ENCODE measurements around the gene TRIP10.
A peak's percentile ranks its signal among the peaks of the same experiment; 100 is the strongest.
"Not testable (repeated sequence)": the region's sequence is repeated elsewhere in the genome, so short reads cannot be mapped to it uniquely, and the experiment has no call there.

TRIP10 gene

DNA sequence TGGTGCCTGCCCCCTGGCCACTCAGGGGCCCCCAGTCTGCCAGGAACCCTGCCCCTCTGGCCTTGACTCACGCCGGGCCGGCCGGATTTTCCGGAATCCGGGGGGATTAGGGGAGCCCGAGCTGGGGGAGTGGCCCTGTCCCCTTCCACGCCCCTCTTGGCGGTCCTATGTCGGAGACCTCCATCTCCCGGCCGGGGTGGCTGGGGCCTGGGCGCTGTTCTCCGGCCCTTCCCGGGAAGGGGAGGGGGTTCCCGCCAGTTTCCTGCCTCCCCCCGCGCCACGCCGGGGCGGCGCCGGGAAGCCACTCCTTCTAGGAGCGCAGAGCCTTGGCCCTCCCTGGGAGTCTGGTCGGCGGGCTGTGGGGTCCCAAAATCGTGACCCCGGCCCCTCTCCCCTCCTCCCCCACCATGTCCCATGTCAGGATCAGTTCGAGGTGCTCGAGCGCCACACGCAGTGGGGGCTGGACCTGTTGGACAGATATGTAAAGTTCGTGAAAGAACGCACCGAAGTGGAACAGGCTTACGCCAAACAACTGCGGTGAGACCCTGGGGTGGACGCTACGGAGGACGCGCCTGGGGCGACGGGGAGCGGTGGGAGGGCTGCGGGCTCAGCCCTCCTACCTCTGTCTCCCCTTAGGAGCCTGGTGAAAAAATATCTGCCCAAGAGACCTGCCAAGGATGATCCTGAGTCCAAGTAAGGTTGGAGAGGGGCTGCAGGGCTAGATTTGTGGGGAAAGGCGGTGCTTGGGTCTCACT is 1.3 kb downstream of the TRIP10 start:
- DNase-seq (ENCODE audit: low read depth in 2 of 2): peak in 1 of 2 donors; percentile 19

GRCh38 chr19:6743066-6743465 is 3.6 kb downstream of the TRIP10 start:
- DNase-seq (ENCODE audit: low read depth in 2 of 2): no peak

DNA sequence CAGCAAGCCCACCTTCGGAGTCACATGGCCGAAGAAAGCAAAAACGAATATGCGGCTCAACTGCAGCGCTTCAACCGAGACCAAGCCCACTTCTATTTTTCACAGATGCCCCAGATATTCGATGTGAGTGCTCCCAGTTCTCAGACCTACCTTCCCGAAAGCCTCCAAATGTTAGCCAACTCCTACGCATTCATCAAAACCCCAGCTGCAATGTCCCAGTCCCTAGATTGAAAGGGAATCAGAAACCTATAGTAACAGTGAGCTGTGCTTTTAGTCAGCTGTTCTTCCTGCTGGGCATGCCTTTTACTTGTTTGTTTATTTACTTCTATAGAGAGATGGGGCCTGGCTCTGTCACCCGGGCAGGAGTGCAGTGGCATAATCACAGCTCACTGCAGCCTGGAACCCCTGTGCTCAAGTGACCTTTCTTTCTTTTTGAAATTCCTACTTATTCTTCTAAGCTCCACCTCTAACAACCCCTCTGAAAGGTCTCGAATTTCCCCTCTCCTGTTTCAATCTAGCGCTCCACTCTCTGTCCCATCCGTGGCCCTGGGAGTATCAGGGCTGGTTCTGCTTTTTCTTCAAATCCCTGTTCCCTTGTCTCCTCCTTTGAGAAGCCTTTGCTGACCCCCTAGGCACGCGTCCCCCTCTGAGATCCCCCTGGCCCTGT is 4.4 kb downstream of the TRIP10 start:
- no peak for DNase-seq (ENCODE audit: low read depth in 2 of 2)

GRCh38 chr19:6744381-6745301 is 5.2 kb downstream of the TRIP10 start:
- DNase-seq (ENCODE audit: low read depth in 2 of 2): no peak

GRCh38 chr19:6745965-6746364 is 6.5 kb downstream of the TRIP10 start:
- no peak for DNase-seq (ENCODE audit: low read depth in 2 of 2)

DNA sequence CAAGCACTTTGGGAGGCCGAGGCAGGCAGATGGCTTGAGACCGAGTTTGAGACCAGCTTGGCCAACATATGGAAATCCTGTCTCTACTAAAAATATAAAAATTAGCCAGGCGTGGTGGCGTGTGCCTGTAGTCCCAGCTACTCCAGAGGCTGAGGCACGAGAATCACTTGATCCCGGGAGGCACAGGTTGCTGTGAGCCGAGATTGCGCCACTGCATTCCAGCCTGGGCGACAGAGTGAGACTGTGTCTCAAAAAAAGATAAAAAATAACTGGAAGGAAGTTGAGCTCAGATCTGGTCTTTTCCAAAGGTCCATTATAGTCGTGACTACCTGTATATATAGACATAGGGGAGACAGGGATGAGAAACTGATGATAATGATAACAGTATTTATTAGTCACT is 9.1 kb downstream of the TRIP10 start:
- DNase-seq (ENCODE audit: low read depth in 2 of 2): not testable (repeated sequence)

- DNase-seq (ENCODE audit: low read depth in 2 of 2): no peak
These were observed 10.6 kb downstream of the TRIP10 start for GRCh38 chr19:6750062-6750461.

DNA sequence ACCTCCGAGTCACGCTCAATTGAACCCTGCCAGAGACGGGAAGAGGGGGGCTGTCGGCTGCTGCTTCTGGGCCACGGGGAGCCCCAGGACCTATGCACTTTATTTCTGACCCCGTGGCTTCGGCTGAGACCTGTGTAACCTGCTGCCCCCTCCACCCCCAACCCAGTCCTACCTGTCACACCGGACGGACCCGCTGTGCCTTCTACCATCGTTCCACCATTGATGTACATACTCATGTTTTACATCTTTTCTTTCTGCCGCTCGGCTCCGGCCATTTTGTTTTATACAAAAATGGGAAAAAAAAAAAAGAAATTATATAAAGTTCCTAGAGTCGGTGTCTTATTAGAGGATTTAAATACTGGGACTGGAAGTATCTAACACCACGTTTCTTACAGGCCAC is 11.7 kb downstream of the TRIP10 start:
- DNase-seq (ENCODE audit: low read depth in 2 of 2): no peak

DNA sequence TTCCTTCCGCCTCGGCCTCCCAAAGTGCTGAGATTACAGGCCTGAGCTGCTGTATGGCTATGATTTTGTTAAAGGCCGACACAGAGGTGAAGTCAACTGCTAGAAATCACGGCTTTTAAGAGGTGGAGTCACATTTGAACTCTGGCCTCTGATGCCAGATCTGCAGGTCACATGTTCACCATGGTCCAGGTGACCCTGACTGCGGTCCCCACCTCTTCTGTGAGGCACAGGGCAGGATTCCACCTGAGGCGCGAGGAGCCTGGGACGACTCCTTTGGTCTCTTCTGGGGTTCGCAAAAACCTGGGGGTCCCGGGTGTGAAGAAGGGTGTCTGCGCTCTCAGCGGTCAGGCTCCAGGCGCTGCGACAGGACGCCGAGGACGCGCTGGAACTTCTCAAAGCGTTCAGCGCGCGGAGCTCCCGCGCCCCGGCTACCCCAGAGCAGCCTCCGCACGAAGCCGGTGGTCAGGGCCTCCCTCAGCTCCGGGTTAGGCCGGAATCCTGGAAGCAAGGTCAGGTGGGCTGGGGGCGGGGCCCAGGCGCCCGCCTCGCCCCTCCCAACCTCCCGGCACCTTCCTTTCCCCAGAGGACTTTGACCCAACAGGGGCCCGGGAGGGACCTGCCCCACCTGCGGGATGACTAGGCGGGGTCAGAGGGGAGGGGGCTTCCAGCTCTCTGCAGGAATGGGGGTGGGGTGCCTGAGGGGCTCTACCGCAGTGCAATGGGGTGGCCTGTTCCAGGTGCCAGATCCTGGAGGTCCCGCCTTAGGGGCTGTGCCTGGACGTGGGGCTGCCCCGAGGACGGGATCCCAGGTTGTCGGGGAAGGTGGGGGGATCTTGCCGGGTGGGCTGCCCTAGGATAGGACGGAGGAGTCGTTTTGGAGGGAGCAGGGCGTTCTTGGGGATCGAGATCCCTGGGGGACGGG is 13.0 kb downstream of the TRIP10 start:
- no peak for DNase-seq (ENCODE audit: low read depth in 2 of 2)

- peak; percentile 69 to 80 for DNase-seq (ENCODE audit: low read depth in 2 of 2)
These were observed 13.9 kb downstream of the TRIP10 start for GRCh38 chr19:6753178-6754031.

DNA sequence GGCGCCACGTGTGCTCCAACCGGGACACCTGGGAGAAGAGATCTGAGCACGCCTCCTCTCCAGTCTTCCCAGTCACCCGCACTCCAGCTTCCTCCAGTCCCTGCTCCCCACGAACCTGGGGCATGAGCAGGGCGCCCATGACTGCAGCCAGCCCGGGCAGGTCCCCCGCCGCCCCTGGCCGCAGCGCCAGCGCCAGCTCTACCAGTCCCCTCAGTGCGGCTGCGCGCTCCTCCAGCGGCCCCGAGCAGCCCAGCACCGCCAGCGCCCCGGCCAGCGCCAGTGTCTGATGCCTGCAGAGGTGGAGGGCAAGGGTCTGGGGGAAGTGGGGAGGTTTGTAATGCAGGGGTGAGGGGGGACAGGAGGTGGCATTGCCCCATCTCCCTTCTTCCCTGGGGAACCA is 14.7 kb downstream of the TRIP10 start:
- no peak for DNase-seq (ENCODE audit: low read depth in 2 of 2)

DNA sequence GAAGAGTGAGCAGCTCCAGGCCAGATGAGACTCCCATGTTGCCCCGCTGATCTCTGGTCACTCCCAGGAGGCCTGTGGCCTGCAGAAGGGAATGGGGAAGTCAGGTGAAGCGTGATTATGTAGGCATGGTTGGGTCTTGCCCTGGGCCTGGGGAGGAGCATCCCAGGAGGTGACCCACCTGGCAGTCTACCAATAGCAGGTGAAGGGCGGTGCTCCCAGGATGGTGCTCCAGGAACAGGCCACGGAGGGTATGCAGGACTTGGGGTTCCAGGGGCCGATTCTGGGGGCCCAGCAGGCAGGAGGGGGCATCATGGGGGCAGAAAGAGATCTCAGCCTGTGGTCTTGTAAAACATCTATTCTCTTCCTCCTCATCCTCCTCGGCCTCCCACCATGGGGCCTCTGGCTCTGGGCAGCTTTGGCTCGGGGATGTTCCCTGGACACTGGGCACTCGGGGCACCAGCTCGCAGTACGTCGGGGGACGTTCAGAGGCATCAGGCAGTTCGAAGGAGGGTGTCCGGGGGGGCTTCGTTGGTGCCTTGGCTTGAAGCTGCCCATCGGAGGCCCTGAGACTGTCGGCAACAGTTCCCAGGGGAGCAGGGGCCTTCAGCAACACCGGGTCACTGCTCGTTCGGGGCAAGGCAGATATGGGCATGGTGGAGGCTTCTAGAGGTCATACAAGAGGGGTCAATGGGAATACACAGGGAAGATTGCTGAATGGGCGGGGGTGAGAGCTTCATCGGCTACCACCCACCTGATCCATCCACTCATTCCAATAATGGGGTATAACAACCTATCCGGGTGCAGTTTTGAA is 15.4 kb downstream of the TRIP10 start:
- DNase-seq (ENCODE audit: low read depth in 2 of 2): no peak

DNA sequence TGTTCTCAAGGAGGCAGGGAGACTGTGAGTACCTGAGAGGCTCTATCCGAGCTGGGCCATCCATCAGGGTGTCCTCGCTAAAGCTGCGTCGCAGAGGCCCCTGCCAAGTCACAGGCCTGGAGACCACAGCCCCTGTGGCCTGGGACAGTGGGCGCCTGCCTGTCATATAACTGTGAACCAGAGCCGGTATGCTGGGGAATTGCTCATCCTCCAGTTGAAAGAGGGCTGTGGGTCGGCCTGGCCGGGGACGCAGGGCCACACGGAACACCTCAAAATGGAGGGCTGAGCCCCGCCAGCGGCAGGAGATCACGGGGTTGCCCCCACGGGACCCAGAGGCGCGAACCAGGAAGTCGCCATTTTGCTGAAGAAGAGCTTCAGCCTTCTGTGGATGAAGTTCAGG is 21.1 kb downstream of the TRIP10 start:
- no peak for DNase-seq (ENCODE audit: low read depth in 2 of 2)

DNA sequence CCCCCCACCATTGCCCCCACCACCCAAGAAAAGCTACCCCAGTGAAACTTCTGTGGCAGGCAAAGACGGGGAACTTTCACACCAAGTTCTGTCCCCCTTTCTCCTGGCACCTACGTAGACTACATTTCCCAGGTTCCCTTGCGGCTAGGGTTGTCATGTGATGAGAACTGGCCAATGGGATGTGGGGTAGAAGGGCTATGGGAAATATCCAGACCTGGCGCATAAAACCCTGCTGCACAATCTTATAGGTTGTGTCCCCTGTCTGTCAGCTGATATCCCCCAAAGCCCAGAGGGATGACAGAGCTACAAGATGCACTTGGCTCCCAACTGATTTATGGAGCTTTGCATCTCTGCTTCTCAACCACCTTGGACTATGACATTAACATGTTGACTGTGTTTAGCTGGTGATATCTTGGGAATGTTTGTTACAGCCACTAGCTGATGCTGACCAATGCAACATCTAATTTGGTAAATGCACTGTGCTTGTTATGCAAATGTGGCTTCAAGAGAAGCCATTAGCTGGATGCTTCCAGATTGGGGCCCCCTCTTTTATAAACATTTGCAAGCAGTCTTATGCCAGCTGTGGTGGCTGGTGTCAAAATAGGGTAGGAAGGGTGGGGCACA is 21.7 kb downstream of the TRIP10 start:
- DNase-seq (ENCODE audit: low read depth in 2 of 2): no peak

- DNase-seq (ENCODE audit: low read depth in 2 of 2): not testable (repeated sequence)
These were observed 22.8 kb downstream of the TRIP10 start for GRCh38 chr19:6762253-6762797.

DNA sequence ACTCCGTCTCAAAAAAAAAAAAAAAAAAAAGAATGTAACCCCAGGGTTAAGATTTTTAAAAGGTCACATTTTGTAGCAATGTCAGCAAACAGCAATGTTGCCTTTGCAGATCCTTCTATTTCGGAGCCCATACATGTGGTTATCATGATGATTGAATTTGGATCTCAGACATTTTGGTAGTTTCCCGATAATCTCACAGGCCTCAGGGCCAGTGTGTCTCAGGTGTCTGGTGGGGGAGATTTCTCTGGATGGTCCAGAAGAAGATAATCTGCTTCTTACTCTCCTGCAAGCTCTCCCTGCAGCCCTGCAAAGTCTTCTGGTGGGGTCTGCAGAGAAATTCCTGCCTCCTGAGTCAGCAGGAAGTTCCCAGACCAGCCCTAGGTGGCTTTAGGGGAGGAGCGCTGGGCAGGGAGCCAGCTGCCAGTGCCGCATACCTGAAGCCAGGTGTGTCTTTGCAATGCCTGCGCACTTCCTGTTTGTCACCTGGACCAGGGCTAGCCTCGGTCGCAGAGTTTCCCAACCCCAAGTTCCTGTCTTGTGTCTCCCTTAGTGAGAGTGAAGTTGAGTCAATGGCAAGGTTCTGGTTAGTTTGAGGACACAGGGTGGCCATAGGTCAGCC is 26.4 kb downstream of the TRIP10 start:
- no peak for DNase-seq (ENCODE audit: low read depth in 2 of 2)

GRCh38 chr19:6766357-6767080 is 27.0 kb downstream of the TRIP10 start:
- DNase-seq (ENCODE audit: low read depth in 2 of 2): no peak

GRCh38 chr19:6767081-6767356 is 27.5 kb downstream of the TRIP10 start:
- no peak for DNase-seq (ENCODE audit: low read depth in 2 of 2)
